SK-N-MC (cell line): ENCODE measurements around the gene GPR155.

Experiments
- EZH2 ChIP-seq: fragments of 200-600 bp; sonication (generic); IDR thresholded peaks from one replicate; pipeline ENCODE4 v1.6.1; 2017; ENCODE audit warnings: antibody characterized with exemption
- FOXP2 ChIP-seq: optimal IDR thresholded peaks from 2 replicates; pipeline ENCODE3; 2011; ENCODE audit warnings: mild to moderate bottlenecking, moderate library complexity; ENCODE audit not compliant: insufficient read depth; ENCODE audit errors: extremely low read length, control extremely low read depth
- POLR2AphosphoS5 ChIP-seq: IDR thresholded peaks from 2 replicates; pipeline ENCODE4 v1.6.1; 2012; ENCODE audit warnings: mild to moderate bottlenecking, low read depth, low read length, borderline replicate concordance

GRCh38 chr2:174431902-174432301 lies 54.9 kb downstream of the GPR155 start:
- TF ChIP-seq EZH2 (no peak), POLR2AphosphoS5 (no peak), FOXP2 (no peak)
